A204.1 (cell line): Measurements from ENCODE around the gene RARA.
"Not testable (repeated sequence)": the region's sequence is repeated elsewhere in the genome, so short reads cannot be mapped to it uniquely, and the experiment has no call there.

Experiments used
- FAIRE-seq: peaks from 2 replicates; lab custom pipeline; 2012; peaks lifted over from hg19 to GRCh38; lab: Jason Lieb, UNC

RARA gene

DNA sequence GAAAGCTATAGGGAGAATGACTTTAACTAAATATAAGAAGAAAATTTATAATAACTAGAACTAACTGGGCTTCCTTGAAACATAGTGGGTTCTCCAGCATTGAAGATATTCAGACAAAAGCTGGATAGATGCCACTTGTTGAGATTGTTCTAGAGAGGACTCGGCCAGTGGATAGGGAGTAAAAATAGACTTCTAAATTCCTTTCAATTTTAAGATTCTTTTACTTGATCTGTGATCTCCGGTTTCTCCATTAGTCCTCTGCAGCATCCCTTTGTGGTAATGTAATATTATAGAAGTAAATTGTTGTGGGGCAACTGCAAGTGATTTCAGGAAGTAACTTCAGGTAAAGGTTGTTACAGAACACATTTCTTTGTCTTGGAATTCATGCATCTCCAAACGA, 10.3 kb upstream of the RARA start:
- FAIRE-seq: no peak

DNA sequence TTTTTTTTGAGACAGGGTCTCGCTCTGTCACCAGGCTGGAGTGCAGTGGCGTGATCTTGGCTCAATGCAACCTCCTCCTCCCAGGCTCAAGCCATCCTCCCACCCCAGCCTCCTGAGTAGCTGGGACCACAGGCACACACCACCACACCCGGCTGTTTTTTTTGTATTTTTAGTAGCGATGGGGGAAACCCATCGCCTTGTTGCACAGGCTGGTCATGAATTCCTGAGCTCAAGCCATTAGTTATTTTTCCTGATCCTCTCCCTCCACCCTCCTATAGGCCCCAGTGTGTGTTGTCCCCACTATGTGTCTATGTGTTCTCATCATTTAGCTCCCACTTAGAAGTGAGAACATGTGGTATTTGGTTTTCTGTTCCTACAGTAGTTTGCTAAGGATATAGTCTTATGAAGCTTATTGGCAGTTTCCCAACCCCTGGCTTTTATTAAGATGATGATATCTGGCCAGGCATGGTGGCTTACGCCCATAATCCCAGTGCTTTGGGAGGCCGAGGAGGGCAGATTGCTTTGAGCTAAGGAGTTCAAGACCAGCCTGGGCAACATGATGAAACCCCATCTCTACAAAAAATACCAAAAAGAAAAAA, 9.7 kb upstream of the RARA start:
- not testable (repeated sequence) for FAIRE-seq

DNA sequence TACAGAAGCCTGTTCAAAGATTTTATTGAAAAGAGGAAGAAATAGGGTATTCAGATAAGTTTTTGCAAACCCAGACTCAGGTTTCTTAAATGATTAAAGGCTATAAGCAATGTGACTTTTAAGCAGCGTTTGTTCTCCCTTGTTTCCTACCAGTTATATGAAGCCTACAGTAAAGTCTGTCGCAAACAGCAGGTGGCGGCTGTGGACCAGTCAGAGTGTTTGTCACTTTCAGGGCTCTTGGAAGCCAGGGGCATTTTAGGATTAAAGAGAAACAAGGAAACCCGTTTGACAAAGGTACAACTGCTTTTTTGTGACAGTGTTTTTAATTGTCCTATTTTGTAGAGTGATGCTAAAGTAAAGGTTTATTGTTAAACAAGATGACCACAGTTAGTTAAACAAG, 7.7 kb upstream of the RARA start:
- no peak for FAIRE-seq

DNA sequence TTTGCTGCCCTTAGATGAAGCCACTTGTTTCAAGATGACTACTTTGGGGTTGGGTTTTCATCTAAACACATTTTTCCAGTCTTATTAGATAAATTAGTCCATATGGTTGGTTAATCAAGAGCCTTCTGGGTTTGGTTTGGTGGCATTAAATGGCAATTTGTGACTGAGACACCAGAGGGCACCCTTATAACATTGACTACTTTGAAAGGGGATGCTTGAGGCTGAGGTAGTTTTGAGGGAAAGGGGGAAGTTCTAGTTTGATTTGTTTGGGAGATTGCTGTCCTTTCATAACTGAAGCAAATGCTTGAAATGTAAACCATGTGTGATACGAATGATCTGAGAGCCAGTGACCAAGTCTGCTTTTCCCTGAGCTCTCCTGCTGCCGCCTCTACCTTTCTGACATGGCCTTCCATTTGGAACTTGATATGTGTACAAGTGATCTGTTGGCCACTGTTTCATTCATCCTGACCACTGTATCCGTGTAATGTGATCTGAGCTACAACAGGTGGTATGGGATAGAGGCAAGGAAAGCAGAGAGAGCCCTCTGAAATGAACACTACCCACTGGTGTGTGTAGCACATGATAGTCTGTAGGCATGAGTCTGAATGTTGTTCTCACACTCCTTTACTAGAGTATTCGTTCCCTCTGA, 5.8 kb upstream of the RARA start:
- FAIRE-seq: peak; percentile 25

DNA sequence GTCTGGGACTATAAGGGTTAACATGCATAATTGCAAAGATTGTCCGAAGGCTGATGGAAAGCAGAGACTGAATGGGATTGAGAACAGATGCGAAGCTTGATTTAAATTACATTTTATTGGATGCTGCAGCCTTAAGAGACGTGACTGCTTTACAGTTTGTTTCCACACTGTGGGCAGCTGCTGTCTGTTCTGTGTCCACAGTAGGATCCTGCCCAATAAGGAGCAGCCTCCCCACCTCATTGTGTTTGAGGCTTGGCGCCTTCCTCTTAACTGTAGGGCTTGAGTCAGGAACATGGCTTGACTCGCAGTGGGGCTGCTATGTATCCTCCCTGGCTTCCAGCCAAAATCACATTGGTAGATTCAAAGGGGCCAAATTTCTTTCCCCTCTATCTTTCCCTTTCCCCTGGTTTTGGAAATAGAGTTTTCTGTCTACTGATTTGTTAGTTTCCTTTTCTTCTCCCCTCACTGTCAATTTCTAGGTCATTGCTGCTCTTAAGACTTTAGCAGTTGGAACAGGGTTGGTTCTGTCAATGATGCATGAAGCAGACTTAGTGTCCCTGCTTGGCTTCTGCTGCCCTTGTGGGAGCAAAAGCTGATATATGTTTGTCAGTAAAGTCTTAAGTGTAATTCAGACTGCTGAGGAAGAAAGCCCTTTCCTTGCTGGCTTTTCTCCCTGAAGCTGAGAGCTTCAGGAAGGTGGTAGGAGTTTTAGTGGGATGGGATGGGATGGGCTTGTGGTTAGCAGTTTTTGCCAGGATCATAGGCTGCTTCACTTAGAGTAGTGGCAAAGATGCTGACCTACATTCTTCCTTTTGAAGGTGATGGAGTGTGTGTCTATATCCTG, 5.0 kb upstream of the RARA start:
- FAIRE-seq: no peak

DNA sequence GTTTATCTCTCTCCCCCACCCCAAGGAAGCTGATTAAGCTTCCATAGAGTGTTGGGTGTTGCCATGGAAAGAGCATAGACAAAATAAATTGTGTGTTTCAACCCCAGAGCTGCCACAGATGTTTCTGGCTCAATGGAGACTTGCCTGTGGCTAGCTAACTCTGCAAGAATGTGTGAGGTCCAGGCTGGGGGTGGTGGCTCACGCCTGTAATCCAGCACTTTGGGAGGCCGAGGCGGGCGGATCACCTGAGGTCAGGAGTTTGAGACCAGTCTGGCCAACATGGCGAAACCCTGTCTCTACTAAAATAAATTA, 4.5 kb upstream of the RARA start:
- FAIRE-seq: not testable (repeated sequence)

DNA sequence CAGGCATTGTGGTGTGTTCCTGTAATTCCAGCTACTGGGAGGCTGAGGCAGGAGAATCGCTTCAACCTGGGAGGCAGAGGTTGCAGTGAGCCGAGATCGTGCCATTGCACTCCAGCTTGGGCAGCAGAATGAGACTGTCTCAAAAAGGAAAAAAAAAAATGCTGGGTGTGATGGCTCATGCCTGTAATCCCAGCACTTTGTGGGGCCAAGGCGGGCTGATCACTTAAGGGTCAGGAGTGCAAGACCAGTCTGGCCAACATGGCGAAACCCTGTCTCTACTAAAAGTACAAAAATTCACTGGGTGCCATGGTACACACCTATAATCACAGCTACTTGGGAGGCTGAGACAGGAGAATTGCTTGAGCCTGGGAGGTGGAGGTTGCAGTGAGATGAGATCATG, 4.1 kb upstream of the RARA start:
- FAIRE-seq: not testable (repeated sequence)

DNA sequence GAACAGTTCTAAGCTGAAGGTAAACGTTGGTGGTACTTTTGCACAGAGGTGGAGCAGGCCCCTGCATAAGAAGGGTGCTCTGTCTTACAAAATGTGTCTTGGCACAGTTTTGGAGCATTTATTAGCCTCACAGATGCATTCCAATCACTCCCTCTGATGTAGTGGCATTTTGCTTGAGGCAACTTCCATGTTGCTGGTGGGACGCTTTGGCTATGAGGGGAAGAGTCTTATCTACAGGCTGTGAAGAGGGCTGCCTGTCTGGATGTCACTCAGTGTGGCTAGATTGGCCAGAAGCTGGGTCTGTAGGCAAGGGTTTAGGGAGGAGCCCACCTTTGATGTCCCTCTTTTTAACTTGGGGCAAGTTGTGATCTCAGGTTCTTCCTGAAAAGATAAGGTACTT, 2.6 kb upstream of the RARA start:
- no peak for FAIRE-seq

DNA sequence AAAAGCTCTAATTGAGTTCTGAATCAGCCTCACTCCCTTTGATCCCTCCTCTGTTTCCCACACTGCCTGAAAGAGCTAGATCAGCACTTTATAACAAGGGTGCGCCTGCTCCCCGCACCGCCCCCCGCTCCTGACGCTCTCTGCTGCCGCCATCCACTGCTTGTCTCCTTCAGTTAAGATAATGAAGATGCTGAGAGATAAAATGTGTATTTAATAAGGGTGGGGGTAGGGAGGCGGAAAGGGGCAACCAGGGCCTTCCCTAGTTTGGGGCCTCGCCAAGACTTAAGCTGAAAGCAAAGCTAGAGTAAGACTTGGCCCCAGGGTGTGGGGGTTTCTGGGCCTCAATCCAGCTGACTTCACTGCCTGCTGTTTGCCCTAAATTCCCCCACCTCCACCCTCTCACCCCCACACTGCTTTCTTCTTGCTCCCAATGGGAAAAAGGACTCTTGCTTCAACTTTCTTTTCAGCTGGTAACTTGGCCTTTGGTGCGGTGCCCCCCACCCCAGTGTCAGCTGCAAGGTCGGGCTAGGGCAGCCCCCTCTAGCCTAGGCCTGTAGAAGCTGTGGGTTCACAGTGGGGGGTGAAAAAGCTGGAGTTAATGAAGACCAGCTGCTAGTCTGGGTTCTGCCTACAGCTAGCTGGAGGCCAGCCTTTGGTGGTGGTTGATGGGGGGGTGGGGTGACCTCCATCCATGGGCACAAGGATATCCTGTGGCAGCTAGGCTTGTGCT, 1.8 kb upstream of the RARA start:
- FAIRE-seq: no peak

DNA sequence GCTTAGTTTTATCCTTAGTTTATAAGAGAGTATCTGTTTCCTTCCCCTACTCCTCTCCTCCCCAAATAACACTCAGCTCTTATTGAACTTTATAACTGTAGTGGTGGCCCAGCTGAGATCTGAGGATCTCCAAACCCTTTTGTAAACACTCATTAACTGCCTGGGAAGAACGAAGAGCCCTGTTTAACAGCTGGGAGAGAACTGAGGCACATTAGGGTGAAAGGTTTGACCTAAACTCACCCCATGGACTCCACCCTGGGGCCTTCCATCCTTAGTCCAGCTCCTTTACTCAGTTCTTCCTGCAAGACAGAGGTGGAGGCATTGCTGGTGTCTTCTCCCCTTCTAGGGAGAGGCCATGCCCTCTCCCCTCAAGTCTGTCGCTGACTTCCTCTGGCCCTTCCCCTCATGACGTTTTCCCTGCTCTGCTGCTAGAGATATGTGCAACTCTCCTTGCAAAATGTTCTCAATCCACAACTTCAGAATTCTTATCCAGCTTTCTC, 1.2 kb upstream of the RARA start:
- FAIRE-seq: no peak

DNA sequence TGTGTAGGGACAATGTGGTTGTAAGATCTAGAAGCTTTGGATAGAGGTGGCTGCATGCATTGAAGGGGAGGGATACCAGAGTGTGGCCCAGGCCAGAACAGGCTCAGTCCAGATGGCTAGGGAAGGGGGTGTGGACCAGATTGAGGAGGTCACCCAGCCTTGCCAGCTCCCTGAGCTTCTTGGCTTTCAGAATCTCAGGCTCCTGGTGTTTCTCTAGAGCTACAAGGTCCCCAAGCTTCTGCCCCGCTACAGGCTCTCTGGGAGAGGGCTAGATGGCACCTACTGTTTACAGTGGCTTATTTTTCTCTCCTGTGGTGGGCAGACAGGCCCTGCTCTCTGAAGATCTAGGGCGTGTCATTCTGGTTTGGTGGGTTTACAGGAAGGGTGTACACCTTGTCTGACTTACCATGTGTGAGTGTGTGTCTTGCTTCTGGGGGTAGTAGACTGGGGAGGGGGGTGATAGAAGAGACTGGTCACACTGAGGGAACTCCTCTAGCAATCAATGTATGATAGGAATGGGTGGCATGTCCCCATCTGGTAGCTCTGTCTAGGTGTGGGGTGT, 1.1 kb downstream of the RARA start:
- FAIRE-seq: no peak

DNA sequence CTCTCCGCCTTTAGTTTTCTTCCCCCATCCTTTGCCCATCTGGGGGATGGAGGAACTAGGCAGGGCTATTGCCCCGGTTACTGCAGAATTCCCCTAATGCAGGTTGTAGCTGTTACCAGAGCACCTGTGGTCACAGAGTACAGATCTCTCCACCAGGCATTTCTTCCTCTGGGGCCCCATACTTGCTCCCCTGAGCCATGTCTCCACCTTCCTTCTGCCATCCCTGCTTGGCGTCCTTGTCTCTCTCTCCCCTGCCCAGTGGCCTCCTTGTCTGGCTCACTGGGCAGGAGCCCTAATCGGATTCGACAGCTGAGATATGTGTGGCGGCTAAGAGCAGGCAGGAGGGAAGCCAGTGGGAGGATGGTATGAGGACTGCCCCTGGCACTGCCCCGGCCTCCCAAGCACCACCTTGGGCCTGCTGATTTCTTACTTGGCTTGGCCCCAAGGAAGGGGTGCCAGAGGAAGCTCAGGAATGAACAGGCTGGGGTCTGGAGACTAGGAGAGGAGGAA, 2.0 kb downstream of the RARA start:
- no peak for FAIRE-seq

DNA sequence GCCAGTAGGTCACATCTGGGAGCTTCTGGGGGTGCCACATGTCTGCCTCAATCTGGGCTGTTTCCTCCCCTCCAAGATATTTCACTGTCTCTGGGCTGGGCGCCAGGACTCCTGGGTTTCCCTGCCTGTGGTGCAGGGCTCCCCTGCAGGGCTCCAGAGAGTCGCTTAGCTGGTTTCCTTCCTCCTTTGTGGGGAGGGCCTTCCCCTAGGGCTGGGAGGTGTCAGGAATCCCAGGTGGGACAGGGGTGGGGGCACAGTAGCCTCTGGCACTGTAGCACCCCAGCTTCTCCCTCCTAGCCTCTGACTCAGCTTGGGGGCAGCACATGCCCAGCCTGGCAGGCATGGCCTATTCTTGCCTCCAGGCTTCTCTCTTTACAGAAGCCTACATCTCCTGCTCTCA, 2.6 kb downstream of the RARA start:
- no peak for FAIRE-seq

DNA sequence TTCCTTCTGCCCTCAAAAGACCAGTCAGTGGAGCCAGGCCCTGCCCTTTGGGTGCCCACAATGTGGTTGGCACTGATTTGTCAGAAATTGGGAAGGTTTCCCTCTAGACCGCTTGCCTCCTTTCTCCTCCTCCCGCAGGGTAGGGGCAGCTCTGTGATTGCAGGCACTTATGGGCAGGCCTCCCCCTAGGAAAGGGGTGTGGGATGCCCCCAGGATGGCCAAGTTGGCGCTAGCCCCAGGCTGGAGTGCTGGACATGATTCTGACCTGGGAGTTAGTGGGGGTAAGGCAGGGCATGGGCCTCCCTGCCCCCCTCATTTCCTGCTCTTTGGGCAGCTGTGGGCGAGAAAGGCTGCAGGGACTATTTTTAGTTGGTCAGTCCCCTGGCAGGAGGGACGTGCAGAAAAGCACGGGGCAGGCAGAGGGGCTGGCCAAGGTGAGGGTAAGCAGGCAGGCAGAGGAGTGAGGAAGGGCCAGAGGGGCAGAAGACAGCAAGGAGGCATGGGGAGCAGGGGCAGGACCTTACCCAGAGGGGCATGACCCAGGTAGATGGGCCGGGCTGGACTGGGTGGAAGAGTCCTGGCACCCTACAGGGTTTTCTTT, 3.3 kb downstream of the RARA start:
- no peak for FAIRE-seq

DNA sequence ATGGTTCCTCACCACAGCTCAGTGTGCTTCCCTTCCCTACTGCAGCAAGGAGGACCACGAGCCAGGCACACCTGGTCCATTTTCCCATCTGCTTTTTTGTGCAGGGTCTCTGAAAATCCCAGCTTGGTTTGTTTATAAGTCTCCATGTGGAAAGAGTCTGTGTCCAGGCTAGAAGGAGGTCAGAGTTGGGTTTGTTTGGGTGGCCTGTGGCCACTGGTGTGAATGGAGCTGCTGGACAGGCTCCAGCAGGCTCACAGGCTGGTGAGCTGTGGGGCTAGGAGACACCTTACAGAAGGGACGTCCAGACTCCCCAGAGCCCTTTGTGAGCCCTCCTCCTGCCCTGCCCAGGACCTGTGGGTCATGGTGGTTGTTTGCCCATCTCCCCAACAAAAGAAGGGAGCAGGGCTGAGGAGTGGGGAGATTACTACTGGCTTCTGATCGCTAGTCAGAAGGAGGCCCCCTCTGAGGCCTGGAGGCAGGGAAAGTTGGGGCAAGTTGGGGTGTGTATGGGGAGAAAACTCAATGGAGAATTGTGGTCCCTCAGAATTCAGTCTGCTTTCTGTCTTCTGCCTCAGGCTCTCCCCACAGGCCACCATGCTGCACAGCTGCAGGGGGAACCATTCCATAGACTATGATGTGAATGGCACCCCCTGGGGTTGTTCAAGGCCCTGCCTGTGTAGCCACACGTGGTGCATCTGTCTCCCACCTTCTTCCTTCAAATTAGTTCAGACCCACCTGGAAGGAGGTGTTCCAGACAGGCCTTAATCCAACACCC, 4.1 kb downstream of the RARA start:
- FAIRE-seq: no peak

DNA sequence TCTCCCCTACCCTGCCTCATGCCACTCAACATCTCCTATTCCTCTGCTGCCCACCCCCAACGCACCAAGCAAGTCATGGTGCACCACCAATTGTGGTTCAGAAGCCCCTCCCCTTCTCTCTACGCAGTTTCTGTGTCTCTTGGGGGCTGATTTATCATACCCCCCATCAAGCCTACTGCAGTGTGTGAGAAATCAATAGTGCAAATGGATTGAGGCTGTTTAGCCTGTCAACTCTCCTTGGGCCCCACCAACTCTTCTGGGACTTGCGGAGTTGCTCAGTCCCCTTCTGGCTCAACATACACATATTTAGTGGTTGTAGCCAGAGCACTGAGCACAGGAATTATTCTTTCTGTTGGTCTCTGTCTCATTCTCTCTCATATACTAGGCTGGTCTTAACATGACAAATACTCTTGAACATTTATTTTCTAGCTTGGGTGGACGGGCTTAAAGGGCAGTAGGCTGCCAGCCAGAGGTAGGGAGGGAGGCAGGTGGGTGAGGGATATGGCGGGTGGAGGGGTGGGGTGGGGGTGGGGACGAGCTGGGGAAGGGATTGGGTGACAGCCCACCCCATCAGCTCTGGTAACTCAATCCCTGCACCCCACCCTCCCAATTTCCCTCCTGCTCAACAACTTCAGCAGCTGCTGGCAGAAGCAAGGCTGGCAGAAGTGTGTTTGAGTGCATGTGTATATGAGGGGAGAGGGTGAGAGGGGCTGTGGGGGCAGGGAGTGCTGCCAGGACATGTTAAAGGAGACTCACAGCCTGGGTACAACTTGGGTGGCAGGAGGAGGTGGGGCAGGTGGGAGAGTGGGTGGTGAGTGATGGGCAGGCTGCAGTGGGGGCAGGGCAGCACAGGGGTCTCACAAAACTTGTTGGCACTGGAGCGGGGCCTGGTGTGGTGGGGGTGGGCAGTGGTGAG, 4.9 kb downstream of the RARA start:
- no peak for FAIRE-seq

DNA sequence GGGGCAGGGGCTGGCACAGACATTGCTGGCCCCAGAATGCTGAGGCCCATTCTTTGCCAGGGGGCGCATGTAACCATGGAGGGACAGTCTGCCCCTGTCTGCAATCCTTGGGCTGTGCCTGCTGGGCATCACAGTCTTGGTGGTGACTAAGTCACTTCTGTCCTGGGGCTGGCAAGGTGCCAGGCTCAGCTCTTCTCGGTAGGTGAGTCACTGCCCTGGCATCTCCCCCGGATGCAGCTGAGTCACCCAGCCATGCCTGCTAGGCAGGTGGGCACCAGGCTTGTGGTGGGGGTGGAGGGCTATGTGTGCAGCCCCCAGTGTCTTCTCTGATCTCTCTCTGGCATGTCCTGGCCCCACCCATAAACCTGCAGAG, 5.6 kb downstream of the RARA start:
- no peak for FAIRE-seq

DNA sequence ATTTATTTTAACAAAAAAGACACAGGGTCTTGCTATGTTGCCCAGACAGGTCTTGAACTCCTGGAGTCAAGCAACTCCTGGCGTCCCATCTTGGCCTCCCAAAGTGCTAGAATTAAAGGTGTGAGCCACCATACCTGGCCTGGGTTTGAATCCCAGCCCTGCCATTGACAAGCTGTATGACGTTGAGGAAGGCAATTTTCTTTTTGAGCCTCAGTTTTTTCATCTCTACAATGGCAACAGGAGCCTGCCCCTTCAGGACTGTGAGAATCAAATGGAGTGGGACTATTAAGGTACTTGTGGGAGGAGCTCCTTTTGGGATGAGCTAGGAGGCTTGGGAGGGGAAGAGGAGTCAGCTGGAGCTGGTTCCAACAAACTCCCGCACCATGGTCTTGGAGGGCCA, 6.2 kb downstream of the RARA start:
- no peak for FAIRE-seq

DNA sequence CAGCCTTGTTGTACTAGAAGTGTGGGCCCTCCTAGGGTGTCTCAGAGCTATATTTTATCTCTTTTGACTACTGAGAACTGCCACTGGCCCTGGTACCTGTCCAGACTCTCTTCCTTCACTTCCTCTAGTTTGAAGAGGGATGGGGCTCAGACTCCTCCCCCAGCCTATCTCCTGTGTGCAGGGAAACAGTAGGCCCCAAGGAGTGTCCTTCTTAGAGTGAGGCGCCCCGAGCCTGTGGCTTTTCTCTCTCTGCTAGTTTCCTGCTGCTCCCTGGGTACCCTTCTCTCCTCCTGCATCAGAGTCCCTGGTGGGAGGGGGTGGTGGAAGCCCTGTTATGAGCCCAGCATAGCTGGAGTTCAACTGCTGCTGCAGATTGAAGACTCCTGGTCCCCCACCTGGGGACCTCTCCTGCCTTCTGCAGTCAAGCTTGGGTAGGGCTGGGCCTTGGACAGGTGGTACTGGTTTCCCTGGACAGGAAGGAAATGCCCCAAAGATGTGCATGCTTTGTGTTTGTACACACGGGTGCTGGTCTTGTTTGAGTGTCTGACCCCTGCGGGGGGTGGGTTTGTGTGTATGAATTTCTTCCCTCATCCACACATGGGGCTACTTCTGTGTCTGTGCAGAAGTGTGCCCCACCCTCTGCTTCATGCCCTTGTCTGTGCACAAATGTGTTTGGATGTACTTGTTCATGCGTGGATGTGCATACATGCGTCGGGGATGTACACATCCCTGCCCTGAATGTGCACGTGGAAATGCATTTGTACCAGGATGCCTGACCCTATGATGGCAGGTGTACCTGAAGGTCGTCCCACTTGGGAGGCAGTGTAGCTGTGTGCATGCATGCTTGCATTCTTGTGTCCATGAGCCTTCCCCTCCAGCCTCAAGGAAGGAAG, 6.9 kb downstream of the RARA start:
- FAIRE-seq: no peak
